ENCODE measurements around the gene CRTAC1.
"Not testable (repeated sequence)": the region's sequence is repeated elsewhere in the genome, so short reads cannot be mapped to it uniquely, and the experiment has no call there.

Gene CRTAC1

DNA sequence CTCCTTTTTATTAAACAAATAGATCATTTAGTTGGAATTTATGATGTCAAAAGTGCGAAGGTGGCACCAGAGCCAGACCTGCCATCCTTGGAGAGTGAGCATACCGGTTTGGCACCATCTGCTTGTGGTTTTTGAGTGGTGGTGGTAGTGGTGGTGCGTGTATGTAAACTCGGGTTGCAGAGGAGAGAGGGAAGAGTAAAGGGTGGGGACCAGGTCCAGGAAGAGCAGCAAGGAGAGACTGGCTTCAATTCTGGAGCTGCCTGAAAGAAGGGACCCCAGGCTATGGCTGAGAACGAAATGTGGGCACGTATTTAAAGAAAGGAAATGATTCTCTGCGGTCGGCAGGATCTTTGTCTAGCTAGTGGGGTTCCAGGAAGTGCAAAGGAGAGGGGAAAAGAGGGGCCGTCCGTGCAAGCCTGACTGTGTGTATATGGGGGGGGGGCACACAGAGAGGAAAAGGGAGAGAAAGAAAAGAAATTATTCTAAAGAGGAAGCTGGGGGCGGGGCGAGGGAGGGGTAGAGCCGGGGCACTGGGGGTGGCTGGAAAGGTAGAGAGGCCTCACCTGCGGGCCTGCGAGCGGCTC, 181.2 kb downstream of the CRTAC1 start:
- H3K4me3 Mint-ChIP-seq = peak overlapping the region; percentile 80
- H3K4me1 Mint-ChIP-seq = peaks cover 44% of the 10 kb centered on the region
- DNase-seq = no peak
- H3K36me3 Mint-ChIP-seq = peaks cover 16% of the 10 kb centered on the region
- CTCF ChIA-PET = interaction anchor here (1.0 to 4.0 kb wide), 5 partner anchors 19 to 148 kb away, joined by 3 to 19 read pairs (median 4); no protein-coding TSS in a partner anchor
- H3K27me3 Mint-ChIP-seq = peaks cover 9% of the 10 kb centered on the region
- H3K9me3 Mint-ChIP-seq = no peaks in the 10 kb centered on the region
- H3K27ac Mint-ChIP-seq = peak overlapping the region; percentile 91

DNA sequence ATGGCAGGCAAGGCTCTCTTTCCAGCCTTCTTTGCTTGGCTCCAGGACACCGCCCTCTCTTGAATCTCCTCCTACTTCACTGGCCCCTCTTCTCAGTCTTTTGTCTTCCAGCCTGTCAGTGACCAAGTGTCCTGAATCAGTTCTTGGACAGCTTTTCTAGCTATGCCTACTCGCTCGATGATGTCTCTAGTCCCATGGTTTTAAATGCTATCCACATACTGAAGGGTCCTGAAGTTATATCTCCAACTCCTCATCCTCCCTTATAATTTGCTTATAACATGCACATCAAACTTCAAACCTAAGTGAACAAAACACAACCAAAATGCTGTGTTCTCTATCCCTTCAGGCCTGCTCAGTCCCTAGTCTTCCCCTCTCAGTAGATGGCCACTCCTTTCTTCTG, 185.7 kb downstream of the CRTAC1 start:
- no peaks in the 10 kb centered on the region for H3K36me3 Mint-ChIP-seq
- DNase-seq = no peak

DNA sequence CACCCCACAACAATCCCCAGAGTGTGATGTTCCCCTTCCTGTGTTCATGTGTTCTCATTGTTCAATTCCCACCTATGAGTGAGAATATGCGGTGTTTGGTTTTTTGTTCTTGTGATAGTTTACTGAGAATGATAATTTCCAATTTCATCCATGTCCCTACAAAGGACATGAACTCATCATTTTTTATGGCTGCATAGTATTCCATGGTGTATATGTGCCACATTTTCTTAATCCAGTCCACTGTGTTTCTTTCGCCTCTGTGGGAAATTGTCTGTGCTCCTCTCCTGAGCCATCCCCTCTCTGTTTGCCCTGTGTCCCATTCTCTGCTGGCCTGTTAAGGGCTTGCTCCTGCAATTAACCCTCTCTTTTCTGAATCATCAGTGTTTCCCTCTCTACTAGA, 186.4 kb downstream of the CRTAC1 start:
- H3K36me3 Mint-ChIP-seq, H3K9me3 Mint-ChIP-seq, H3K27ac Mint-ChIP-seq, H3K27me3 Mint-ChIP-seq, DNase-seq, H3K4me3 Mint-ChIP-seq: not testable (repeated sequence)
- CTCF ChIA-PET = interaction anchor here (1.0 to 1.1 kb wide), 2 partner anchors 16 to 52 kb away, joined by 3 read pairs; no protein-coding TSS in a partner anchor
- peaks cover 27% of the 10 kb centered on the region for H3K4me1 Mint-ChIP-seq

More for the DNA sequence above, 185.7 kb downstream of the CRTAC1 start:
- Mint-ChIP-seq H3K9me3 (no peaks in the 10 kb centered on the region), H3K27ac (no peak overlapping the region), H3K4me1 (peaks cover 28% of the 10 kb centered on the region), H3K4me3 (no peak overlapping the region), H3K27me3 (peaks cover 9% of the 10 kb centered on the region)
- CTCF ChIA-PET = no interaction called here

DNA sequence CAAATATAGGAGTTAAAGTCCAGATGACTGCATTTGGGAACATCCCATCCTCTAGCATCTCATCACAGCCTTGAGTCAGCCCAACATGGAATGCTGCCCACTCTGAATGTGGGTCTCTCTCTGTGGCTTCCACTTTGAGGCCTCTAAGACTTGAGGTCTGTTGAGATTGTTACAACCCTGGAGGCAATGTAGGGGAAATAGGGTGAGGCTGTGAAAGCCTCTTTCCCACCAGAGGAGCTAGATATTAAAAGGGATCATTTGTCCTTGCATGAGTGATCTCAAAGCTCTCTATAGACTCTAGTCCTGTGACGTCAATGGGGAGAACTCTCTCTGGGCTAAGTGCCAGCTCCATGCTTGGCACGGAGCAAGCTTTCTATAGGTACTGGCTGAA, 187.1 kb downstream of the CRTAC1 start:
- H3K4me3 Mint-ChIP-seq = no peak overlapping the region
- H3K27ac Mint-ChIP-seq = no peak overlapping the region
- H3K36me3 Mint-ChIP-seq = no peaks in the 10 kb centered on the region
- CTCF ChIA-PET = interaction anchor here (0.6 to 1.1 kb wide), 3 partner anchors 16 to 51 kb away, joined by 3 read pairs; no protein-coding TSS in a partner anchor
- DNase-seq = no peak
- no peaks in the 10 kb centered on the region for H3K9me3 Mint-ChIP-seq
- peaks cover 24% of the 10 kb centered on the region for H3K4me1 Mint-ChIP-seq
- peaks cover 9% of the 10 kb centered on the region for H3K27me3 Mint-ChIP-seq

DNA sequence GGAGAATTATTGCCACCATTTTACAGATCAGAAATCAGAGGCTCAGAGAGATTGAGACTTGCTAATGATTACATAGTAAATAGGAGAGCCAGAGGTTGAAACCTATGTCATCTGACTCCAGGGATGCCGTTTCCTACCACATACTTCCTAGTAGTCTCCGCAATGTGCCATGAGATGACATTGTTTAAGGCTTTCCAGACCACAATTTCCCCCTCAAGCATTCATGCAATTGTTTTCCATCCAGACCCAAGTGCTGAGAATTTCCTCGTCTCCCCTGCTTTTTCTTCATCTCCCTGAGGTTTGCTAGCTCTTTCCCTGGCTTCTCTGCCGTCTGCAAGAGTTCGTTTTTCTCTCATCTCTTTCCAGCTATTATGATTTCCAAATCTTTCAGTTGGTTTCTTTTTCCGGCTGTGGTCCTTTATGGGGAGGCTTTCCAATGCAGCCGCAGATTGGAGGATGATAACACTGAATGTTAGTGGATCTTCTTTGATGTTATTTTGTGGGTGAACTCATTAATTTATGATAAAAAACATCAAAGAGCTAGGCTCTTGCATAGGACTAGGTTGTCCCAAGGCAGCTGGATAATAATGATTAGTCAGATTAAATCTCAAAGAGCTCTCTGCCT, 187.7 kb downstream of the CRTAC1 start:
- Mint-ChIP-seq H3K4me3 (no peak overlapping the region), H3K9me3 (no peaks in the 10 kb centered on the region), H3K36me3 (no peaks in the 10 kb centered on the region), H3K4me1 (peaks cover 22% of the 10 kb centered on the region), H3K27me3 (peaks cover 14% of the 10 kb centered on the region), H3K27ac (no peak overlapping the region)
- no peak for DNase-seq
- CTCF ChIA-PET = interaction anchor here (0.6 to 1.1 kb wide), 3 partner anchors 15 to 51 kb away, joined by 3 read pairs; no protein-coding TSS in a partner anchor

DNA sequence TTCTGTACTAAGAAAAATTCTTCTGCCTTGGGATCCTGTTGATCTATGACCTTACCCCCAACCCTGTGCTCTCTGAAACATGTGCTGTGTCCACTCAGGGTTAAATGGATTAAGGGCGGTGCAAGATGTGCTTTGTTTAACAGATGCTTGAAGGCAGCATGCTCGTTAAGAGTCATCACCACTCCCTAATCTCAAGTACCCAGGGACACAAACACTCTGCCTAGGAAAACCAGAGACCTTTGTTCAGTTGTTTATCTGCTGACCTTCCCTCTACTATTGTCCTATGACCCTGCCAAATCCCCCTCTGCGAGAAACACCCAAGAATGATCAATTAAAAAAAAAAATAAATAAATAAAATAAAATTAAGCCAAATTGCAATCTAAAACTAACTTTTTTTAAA, 188.3 kb downstream of the CRTAC1 start:
- Mint-ChIP-seq H3K4me1 (peaks cover 22% of the 10 kb centered on the region), H3K27me3 (peaks cover 20% of the 10 kb centered on the region)
- H3K36me3 Mint-ChIP-seq, DNase-seq, CTCF ChIA-PET, H3K9me3 Mint-ChIP-seq, H3K4me3 Mint-ChIP-seq, H3K27ac Mint-ChIP-seq: not testable (repeated sequence)

DNA sequence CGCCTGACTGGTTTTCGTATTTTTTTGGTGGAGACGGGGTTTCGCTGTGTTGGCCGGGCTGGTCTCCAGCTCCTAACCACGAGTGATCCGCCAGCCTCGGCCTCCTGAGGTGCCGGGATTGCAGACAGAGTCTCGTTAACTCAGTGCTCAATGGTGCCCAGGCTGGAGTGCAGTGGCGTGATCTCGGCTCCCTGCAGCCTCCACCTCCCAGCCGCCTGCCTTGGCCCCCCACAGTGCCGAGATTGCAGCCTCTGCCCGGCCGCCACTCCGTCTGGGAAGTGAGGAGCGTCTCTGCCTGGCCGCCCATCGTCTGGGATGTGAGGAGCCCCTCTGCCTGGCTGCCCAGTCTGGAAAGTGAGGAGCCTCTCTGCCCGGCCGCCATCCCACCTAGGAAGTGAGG, 189.3 kb downstream of the CRTAC1 start:
- H3K36me3 Mint-ChIP-seq, CTCF ChIA-PET, H3K9me3 Mint-ChIP-seq, H3K4me3 Mint-ChIP-seq, H3K27ac Mint-ChIP-seq, DNase-seq: not testable (repeated sequence)
- Mint-ChIP-seq H3K4me1 (peaks cover 22% of the 10 kb centered on the region), H3K27me3 (peaks cover 24% of the 10 kb centered on the region)

DNA sequence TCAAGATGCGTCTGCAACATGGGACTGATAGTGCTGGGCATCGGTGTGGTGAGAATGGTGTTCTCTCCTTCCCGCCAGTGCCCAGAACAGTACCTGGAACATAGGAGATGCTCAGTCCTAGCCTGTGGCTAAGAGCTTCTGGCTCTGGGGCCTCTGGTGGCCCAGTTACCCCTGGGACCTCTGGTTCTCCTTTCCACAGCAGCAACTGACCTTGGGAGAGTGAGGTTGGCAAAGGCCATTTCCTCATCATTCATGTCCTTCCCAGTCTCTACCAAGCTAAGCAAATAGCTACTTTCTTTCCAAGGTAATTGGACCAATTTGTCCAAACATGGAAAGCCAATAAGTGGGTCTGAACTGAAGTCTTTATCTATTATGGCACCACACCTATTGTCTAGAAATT, 192.3 kb downstream of the CRTAC1 start:
- peaks cover 19% of the 10 kb centered on the region for H3K4me1 Mint-ChIP-seq
- CTCF ChIA-PET = interaction anchor here (0.9 to 1.3 kb wide), 2 partner anchors 9 to 46 kb away, joined by 3 to 4 read pairs; no protein-coding TSS in a partner anchor
- H3K27ac Mint-ChIP-seq = no peak overlapping the region
- DNase-seq = no peak
- H3K4me3 Mint-ChIP-seq = no peak overlapping the region
- peaks cover 9% of the 10 kb centered on the region for H3K9me3 Mint-ChIP-seq
- peaks cover 27% of the 10 kb centered on the region for H3K27me3 Mint-ChIP-seq
- peaks cover 6% of the 10 kb centered on the region for H3K36me3 Mint-ChIP-seq

DNA sequence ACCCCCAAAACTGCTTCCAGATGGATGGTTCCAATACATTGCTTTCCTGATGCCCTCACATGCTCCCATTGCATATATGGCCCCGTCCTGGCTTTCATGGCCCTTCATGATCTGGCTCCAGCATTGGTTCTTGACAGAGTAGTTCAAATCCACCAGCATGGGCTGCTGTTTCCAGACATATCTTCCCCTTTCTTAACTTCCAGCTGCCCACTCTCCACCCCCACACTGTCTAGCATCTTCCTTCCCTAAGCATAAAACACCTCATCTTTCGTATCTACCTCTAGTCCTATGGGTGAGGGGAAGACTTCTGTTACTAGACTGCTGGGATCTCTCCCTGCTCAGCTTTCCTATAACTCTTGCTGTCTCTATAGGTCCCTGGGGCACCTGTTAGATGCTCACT, 194.0 kb downstream of the CRTAC1 start:
- no peak overlapping the region for H3K27ac Mint-ChIP-seq
- no peak for DNase-seq

DNA sequence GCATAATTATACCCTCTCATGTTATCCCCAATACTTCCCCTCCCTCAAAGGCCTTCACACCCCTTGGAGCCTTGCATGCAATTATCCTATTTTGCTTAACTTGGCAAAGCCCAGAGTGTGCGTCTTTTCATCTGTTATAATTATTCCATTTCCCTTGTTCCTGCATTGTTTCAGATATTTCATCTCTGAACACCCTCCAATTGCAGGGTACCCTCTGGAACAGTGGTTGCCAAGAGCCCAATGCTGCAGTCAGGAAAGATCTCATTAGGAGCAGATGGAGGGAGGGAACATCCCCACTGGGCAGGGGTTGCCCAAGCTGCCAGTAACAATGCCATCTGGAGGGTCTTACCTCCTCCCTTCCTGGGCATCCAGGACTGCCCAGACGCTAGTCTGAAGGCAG, 199.2 kb downstream of the CRTAC1 start:
- peaks cover 5% of the 10 kb centered on the region for H3K9me3 Mint-ChIP-seq
- H3K36me3 Mint-ChIP-seq = peaks cover 2% of the 10 kb centered on the region
- no peak overlapping the region for H3K27ac Mint-ChIP-seq
- H3K27me3 Mint-ChIP-seq = peaks cover 16% of the 10 kb centered on the region
- no peak for DNase-seq
- no peak overlapping the region for H3K4me3 Mint-ChIP-seq
- CTCF ChIA-PET = interaction anchor here (1.1 kb wide), 1 partner anchor 39 kb away, joined by 4 read pairs; no protein-coding TSS in a partner anchor
- H3K4me1 Mint-ChIP-seq = peaks cover 21% of the 10 kb centered on the region

More for the DNA sequence above, 194.0 kb downstream of the CRTAC1 start:
- no peak overlapping the region for H3K4me3 Mint-ChIP-seq
- peaks cover 9% of the 10 kb centered on the region for H3K9me3 Mint-ChIP-seq
- H3K27me3 Mint-ChIP-seq = peaks cover 30% of the 10 kb centered on the region
- peaks cover 6% of the 10 kb centered on the region for H3K36me3 Mint-ChIP-seq
- CTCF ChIA-PET = interaction anchor here (0.6 kb wide), 1 partner anchor 131 kb away, joined by 3 read pairs; no protein-coding TSS in a partner anchor
- H3K4me1 Mint-ChIP-seq = peaks cover 14% of the 10 kb centered on the region

DNA sequence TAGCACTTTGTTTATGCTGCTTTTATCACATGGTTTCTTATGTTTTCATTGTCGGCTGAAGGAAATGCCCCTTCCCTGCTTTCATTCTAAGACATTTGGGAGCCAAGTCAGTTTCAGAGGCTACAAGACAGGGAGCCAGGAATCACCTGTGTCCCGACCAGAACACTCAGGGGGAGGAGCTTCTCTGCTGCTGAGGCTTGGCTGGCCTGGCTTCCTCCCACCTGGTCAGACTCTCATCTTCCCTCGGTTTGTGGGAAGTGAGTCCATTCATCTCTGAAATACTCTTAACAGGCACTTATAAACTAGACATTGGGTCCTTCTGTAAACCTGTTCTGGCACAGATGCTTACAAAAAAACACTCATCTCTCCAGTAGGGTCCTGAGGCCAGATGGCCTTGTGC, 200.4 kb downstream of the CRTAC1 start:
- H3K4me3 Mint-ChIP-seq = no peak overlapping the region
- no peaks in the 10 kb centered on the region for H3K36me3 Mint-ChIP-seq
- CTCF ChIA-PET = no interaction called here
- no peaks in the 10 kb centered on the region for H3K9me3 Mint-ChIP-seq
- H3K27me3 Mint-ChIP-seq = peaks cover 11% of the 10 kb centered on the region
- no peak for DNase-seq
- no peak overlapping the region for H3K27ac Mint-ChIP-seq
- H3K4me1 Mint-ChIP-seq = peaks cover 21% of the 10 kb centered on the region

DNA sequence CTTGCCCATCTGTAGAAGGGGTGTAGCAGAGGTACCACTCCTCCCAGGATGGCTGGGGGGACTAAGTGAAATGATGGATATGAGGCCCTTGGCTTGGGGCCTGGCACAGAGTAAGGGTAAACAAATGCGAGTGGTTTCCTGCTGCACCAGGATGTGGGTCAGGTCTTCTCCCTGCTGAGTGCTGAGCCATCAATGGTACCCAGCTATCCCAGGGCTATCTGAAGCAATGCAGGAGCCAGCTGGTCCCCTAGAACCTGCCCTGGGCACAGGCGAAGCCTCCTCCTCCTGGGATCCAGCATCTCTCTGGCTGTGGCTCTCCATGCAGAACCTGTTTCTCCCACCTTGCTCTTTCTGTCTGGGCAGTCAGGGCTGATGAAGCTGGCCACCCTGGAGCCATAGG, 201.7 kb downstream of the CRTAC1 start:
- Mint-ChIP-seq H3K9me3 (no peaks in the 10 kb centered on the region), H3K36me3 (no peaks in the 10 kb centered on the region), H3K27me3 (peaks cover 13% of the 10 kb centered on the region), H3K4me3 (no peak overlapping the region), H3K4me1 (peaks cover 21% of the 10 kb centered on the region), H3K27ac (no peak overlapping the region)
- peak; percentile 51 for DNase-seq
- CTCF ChIA-PET = interaction anchor here (0.7 to 0.8 kb wide), 2 partner anchors 37 to 62 kb away, joined by 3 to 5 read pairs; no protein-coding TSS in a partner anchor

DNA sequence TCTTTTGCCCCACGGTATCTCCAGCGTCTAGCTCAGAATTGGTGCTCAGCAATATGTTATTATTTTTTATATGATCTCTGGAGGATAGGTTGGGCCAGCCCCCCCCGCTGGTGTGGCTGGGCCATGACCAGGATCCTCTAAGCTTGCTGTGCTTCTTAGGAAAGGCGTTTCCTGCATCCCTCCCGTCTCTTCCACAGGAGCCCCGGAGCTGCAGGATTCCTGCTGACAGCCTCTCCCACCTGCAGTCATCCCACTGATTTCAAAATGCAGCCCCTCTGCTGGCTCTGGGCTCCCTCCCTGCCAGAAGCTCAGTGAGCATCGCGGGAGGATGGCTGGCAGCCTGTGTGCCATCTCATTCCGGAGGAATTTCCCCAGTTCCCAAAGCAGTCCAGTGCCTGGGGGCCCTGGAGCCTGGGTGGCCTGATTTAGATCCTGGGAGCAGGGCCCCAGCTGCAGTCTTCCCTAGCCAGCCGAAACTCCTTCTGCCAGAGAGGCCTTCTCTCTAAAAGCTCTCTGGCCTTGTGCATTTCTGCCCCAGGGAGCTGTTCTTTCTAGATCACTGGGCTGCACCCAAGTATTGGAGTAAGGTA, 202.6 kb downstream of the CRTAC1 start:
- CTCF ChIA-PET = interaction anchor here (0.7 to 1.1 kb wide), 4 partner anchors 16 to 126 kb away, joined by 3 to 8 read pairs (median 4); no protein-coding TSS in a partner anchor
- Mint-ChIP-seq H3K9me3 (no peaks in the 10 kb centered on the region), H3K4me1 (peaks cover 21% of the 10 kb centered on the region), H3K27me3 (peaks cover 12% of the 10 kb centered on the region), H3K27ac (peak overlapping the region; percentile 53), H3K36me3 (no peaks in the 10 kb centered on the region), H3K4me3 (no peak overlapping the region)
- no peak for DNase-seq

DNA sequence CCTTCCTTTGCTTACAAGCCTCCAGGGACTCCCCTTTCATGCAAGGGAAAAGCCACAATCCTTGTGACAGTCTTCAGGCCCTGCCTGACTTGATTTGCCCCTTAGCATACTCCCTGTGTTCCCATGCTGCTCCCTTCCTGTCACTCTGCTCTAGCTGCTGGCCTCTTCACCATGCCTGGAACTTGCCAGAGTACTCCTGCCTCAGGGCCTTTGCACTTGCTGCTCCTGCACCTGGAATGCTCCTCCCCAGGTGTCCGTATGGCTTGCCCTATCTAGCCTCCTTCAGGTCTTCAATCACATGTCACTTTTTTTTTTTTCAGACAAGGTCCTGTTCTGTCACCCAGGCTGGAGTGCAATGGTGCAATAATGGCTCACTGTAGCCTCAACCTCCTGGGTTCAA, 203.5 kb downstream of the CRTAC1 start:
- DNase-seq = no peak
- peaks cover 14% of the 10 kb centered on the region for H3K27me3 Mint-ChIP-seq
- no peak overlapping the region for H3K27ac Mint-ChIP-seq
- no peak overlapping the region for H3K4me3 Mint-ChIP-seq
- no peaks in the 10 kb centered on the region for H3K9me3 Mint-ChIP-seq
- CTCF ChIA-PET = interaction anchor here (0.9 to 1.1 kb wide), 3 partner anchors 16 to 35 kb away, joined by 3 to 8 read pairs (median 4); no protein-coding TSS in a partner anchor
- no peaks in the 10 kb centered on the region for H3K36me3 Mint-ChIP-seq
- H3K4me1 Mint-ChIP-seq = peaks cover 21% of the 10 kb centered on the region
